ENCODE measurements around the gene DGKI.
A peak's percentile ranks its signal among the peaks of the same experiment; 100 is the strongest.

DNA sequence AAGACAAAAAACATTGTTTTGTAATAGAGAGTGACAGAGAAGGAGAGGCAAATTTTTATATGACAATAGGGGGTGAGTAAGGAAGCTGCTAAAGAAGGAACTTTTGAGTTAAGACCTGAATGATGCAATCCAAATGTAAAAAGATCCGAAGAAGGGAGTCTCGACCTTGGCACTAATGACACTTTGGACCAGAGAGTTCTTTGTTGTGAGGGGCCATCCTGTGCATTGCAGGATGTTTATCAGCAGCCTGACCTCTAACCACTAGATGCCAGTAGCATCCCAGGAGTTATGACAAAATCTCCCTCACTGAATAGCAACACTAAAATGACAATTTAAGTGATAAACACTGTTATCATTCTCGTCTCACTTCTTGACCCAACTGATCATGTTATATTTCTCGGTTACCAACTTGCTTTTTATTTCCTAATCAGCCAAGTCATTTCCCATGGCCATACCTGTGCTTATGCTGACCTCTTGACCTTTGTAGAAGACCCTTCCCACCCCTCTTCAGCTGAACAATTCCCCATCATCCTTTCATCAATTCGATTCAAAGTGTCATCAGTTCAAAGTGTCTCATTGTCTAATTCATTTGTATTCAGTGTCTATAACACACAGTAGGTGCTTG lies 30.0 kb downstream of the DGKI start:
- TF ChIP-seq PRDM15 (CRISPR knock-in tag; IDR thresholded peaks at IDR 0.05) (no peak), POLR2A (IDR thresholded peaks at IDR 0.05; ENCODE audit: insufficient read depth in 1 of 2, low read depth in 2 of 2, low read length in 2 of 2) (no peak), ZHX2 (IDR thresholded peaks at IDR 0.05; ENCODE audit: low read depth) (no peak), ZHX2 (CRISPR knock-in tag; IDR thresholded peaks at IDR 0.05; ENCODE audit: borderline replicate concordance) (no peak), ELF4 (CRISPR knock-in tag; IDR thresholded peaks at IDR 0.05; ENCODE audit: borderline replicate concordance) (no peak), SMAD3 (CRISPR knock-in tag; IDR thresholded peaks at IDR 0.05) (no peak), ZNF317 (CRISPR knock-in tag; IDR thresholded peaks at IDR 0.05) (no peak), ZNF709 (CRISPR knock-in tag; IDR thresholded peaks at IDR 0.05) (no peak), ZNF333 (CRISPR knock-in tag; IDR thresholded peaks at IDR 0.05; ENCODE audit: borderline replicate concordance) (no peak), SCMH1 (CRISPR knock-in tag; IDR thresholded peaks at IDR 0.05; ENCODE audit: borderline replicate concordance) (no peak)
- TF ChIP-seq, protein P1, sequence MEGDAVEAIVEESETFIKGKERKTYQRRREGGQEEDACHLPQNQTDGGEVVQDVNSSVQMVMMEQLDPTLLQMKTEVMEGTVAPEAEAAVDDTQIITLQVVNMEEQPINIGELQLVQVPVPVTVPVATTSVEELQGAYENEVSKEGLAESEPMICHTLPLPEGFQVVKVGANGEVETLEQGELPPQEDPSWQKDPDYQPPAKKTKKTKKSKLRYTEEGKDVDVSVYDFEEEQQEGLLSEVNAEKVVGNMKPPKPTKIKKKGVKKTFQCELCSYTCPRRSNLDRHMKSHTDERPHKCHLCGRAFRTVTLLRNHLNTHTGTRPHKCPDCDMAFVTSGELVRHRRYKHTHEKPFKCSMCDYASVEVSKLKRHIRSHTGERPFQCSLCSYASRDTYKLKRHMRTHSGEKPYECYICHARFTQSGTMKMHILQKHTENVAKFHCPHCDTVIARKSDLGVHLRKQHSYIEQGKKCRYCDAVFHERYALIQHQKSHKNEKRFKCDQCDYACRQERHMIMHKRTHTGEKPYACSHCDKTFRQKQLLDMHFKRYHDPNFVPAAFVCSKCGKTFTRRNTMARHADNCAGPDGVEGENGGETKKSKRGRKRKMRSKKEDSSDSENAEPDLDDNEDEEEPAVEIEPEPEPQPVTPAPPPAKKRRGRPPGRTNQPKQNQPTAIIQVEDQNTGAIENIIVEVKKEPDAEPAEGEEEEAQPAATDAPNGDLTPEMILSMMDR (CRISPR knock-in tag; IDR thresholded peaks at IDR 0.05): peak; percentile 64
